Gastroesophageal sphincter (tissue), 4 donors: ENCODE data around the gene IGF2R. TPM values are rescaled to one million over a fixed set of nuclear protein-coding genes. Genes with fewer than 3 reads are reported as not detected.

Experiments
- ATAC-seq: fragments of 150-250 bp; one replicate; pipeline ENCODE4 v1.9.1; 2016; ENCODE audit warnings: mild to moderate bottlenecking, moderate library complexity
- H3K27ac ChIP-seq, 4 donors: fragments of 200-600 bp; sonication (generic) in 3 of 4; 1 replicate in 3 of 4; 2 replicates in 1 of 4; pipeline ENCODE4 v1.5.1; 2016 to 2019
- H3K27me3 ChIP-seq: fragments of 200-600 bp; sonication (generic); one replicate; pipeline ENCODE4 v1.5.1; 2019
- H3K36me3 ChIP-seq, 2 donors: fragments of 200-600 bp; sonication (generic); one replicate each; pipeline ENCODE4 v1.5.1; 2019; ENCODE audit warnings: control low read depth in 1 of 2
- H3K4me1 ChIP-seq, 3 donors: fragments of 200-600 bp; sonication (generic); 1 replicate in 2 of 3; 2 replicates in 1 of 3; pipeline ENCODE4 v1.5.1; 2016 to 2019; ENCODE audit warnings: control low read depth in 2 of 3
- H3K4me3 ChIP-seq, 2 donors: fragments of 200-600 bp; sonication (generic); one replicate each; pipeline ENCODE4 v1.5.1; 2019; ENCODE audit warnings: mild to moderate bottlenecking in 1 of 2, moderate library complexity in 1 of 2
- H3K9me3 ChIP-seq, 3 donors: fragments of 200-600 bp; sonication (generic); one replicate each; pipeline ENCODE4 v1.5.1; 2017 to 2019; ENCODE audit warnings: control low read depth in 2 of 3
- EP300 ChIP-seq: sonication (generic); formaldehyde crosslinking; IDR thresholded peaks from one replicate; pipeline ENCODE4 v1.6.1; 2017; ENCODE audit warnings: antibody characterized with exemption, mild to moderate bottlenecking
- POLR2A ChIP-seq, 2 donors: fragments of 450-650 bp; IDR thresholded peaks; one replicate each; pipeline ENCODE4 v1.6.1; 2017; ENCODE audit warnings: antibody characterized with exemption in 2 of 2, mild to moderate bottlenecking in 2 of 2, moderate library complexity in 1 of 2
- POLR2AphosphoS5 ChIP-seq: sonication (generic); formaldehyde crosslinking; IDR thresholded peaks from one replicate; pipeline ENCODE4 v1.6.1; 2017; ENCODE audit warnings: antibody characterized with exemption
- WGBS, 2 donors: methylation state at CpG; one replicate each; pipeline ENCODE4 v1.1.5; 2018; ENCODE audit warnings: low coverage in 1 of 2; 5-methylcytosine and 5-hydroxymethylcytosine counted together
- total RNA-seq, 4 donors: library from RNA; depleted of rRNA; stranded (reverse); fragments of >200 nt; gene quantifications; one replicate each; pipeline ENCODE4 v1.1.0, GENCODE V29; 2016
- TF ChIP-seq, protein P1 (sequence below), 4 experiments: fragments of 200-600 bp in 2 of 4; fragments of 450-650 bp in 2 of 4; sonication (generic) in 1 of 4; IDR thresholded peaks; one replicate each; pipeline ENCODE4 v1.5.1; 2017 to 2019; ENCODE audit warnings: antibody characterized with exemption in 4 of 4, mild to moderate bottlenecking in 2 of 4, moderate library complexity in 2 of 4

IGF2R gene
- total RNA-seq, 4 donors from 2014 or later = 47.9 to 81.3 (median 52.7) TPM

DNA sequence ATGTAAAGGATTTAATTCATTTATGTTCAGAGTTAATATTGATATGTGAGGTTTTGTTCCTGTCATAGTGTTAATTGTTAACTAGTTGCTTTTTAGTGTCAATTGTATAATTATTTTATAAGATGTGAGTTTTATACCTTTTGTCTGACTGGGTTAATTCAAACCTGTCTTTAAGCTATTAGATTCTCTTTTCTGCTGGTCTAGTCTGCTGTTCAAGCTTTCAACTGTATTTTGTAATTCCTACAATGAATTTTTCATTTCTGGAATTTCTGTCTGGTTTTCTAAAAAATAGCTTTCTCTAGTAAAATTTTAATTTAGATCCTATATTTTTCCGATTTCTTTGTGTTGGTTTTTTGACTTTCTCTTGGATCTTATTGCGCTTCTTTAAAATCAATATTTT lies 26.5 kb downstream of the IGF2R start:
- Histone ChIP-seq H3K9me3 (no peaks in the 10 kb centered on the region), H3K36me3 (peaks cover 0 to 35% of the 10 kb centered on the region in 2 donors), H3K27me3 (no peaks in the 10 kb centered on the region), H3K27ac (no peak overlapping the region), H3K4me3 (no peak overlapping the region), H3K4me1 (peaks cover 0 to 23% (median 4%) of the 10 kb centered on the region in 3 donors)
- no peak for TF ChIP-seq EP300
- TF ChIP-seq, protein P1, sequence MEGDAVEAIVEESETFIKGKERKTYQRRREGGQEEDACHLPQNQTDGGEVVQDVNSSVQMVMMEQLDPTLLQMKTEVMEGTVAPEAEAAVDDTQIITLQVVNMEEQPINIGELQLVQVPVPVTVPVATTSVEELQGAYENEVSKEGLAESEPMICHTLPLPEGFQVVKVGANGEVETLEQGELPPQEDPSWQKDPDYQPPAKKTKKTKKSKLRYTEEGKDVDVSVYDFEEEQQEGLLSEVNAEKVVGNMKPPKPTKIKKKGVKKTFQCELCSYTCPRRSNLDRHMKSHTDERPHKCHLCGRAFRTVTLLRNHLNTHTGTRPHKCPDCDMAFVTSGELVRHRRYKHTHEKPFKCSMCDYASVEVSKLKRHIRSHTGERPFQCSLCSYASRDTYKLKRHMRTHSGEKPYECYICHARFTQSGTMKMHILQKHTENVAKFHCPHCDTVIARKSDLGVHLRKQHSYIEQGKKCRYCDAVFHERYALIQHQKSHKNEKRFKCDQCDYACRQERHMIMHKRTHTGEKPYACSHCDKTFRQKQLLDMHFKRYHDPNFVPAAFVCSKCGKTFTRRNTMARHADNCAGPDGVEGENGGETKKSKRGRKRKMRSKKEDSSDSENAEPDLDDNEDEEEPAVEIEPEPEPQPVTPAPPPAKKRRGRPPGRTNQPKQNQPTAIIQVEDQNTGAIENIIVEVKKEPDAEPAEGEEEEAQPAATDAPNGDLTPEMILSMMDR (IDR thresholded peaks at IDR 0.05) = no peak
- TF ChIP-seq POLR2AphosphoS5 = no peak
- no peak for TF ChIP-seq POLR2A (IDR thresholded peaks at IDR 0.05)
- 96 to 100% methylated on average over 2 of the region's 2 CpGs for WGBS, 2 donors
- no peak for ATAC-seq

DNA sequence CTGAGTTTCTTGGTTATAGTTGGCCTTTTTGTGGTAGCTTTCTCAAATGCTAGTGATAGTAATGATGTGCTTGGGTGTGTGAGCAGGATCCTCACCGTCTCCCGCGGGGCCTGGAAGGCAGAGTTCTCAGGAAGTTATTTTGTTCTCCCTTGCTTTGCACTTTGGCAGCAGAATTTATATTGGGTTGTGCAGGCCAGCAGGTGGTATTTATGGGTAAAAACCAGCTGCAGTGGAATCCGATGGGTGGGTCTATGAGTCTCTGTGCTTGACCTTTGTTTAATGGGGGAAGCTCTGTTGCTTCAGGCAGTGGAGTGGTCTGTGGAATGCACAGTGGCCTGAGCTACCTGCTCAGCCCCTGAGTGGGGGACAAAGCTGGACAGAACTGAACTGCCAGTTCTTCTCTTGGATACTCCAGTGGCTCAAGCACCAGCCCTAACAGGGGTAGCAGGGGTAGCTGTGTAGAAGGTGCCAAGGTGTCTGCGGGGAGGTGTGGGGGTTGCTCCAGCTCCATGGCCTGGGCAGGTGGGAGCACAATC lies 27.3 kb downstream of the IGF2R start:
- Histone ChIP-seq H3K4me1 (peaks cover 0 to 16% (median 0%) of the 10 kb centered on the region in 3 donors), H3K4me3 (no peak overlapping the region), H3K27me3 (no peaks in the 10 kb centered on the region), H3K9me3 (no peaks in the 10 kb centered on the region), H3K36me3 (peaks cover 0 to 35% of the 10 kb centered on the region in 2 donors), H3K27ac (no peak overlapping the region)
- ATAC-seq = no peak
- no peak for TF ChIP-seq POLR2A (IDR thresholded peaks at IDR 0.05)
- WGBS, 2 donors = 76 to 96% methylated on average over 3 to 4 of the region's 5 CpGs

DNA sequence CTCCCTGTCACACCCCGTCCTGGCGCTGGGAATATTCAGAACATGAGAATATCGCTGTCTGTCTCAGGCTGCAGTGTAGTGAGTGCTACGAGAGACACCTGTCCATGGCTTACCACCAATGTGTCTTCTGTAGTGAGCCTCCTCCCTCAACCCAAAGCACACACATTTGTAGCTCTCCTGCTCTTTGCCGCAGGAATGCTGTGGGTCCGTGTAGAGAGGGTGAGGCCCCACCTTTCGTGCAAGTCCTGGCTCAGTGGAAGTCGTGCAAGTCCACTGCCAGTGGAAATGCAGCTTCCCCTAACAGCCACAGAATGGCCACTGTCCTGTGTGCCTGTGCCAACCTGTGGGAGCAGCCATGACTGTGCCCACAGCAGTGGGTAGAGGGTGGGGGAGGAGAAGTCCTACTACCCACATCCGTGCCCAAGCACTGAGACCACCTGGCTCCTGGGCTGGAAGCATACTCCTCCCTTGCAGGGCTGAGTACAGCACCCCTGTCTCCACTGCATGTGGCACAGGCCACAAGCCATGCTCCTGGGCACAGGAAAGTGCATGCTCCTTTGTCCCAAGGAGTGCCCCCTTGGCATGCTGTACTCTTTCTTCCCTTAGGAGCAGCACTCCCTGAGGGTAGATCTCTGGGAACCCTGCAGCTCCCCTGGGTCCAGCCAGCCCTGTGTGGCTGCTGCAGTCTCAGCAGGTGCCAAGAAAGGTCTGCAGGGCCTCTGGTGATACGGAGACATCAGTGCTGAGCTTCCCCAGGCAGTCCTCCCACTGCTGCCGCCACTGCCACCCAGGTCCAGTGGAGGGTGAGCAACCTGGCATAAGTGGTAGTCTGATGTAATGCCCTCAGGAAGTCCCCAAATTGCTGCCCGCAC lies 28.0 kb downstream of the IGF2R start:
- TF ChIP-seq, protein P1 (IDR thresholded peaks at IDR 0.05) = no peak
- no peak for TF ChIP-seq EP300
- TF ChIP-seq POLR2A (IDR thresholded peaks at IDR 0.05) = no peak
- no peak for TF ChIP-seq POLR2AphosphoS5
- H3K27ac ChIP-seq = no peak overlapping the region
- no peak for ATAC-seq
- H3K4me1 ChIP-seq = peaks cover 0 to 10% (median 0%) of the 10 kb centered on the region in 3 donors
- H3K4me3 ChIP-seq = no peak overlapping the region
- no peaks in the 10 kb centered on the region for H3K27me3 ChIP-seq
- H3K36me3 ChIP-seq = peaks cover 0 to 28% of the 10 kb centered on the region in 2 donors
- 96 to 100% methylated on average over 1 to 4 of the region's 12 CpGs for WGBS, 2 donors
- H3K9me3 ChIP-seq = no peaks in the 10 kb centered on the region

DNA sequence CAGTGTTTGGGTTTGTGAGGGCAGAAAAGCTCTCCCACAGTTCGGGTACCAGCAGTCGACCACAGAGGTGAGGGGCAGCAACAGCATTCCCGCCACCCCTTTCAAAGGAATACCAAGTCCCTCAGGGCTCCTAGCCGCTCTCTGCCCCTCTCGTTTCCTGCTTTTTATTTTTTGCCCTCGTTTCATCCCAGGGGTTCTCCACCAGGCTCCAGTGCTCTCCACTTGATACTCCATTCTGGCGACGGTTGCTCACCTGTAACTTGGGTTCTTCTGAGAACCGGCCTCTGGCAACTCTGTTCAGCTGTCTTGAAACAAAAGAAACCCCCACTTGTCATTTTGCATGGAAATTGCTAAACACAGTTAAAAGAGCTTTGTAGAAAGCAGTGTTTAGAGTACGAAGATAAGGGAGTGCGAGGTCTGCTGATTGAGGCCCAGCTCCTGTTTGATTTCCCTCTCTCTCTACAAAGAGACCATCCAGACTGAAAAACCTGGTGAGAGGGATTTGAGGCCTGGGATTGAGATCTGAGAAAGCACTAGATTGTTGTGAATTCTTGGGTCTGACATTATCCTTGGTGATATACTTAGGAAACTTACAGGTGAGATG lies 28.7 kb downstream of the IGF2R start:
- H3K4me3 ChIP-seq = no peak overlapping the region
- H3K27ac ChIP-seq = no peak overlapping the region
- WGBS, 2 donors = 92 to 93% methylated on average over 8 of the region's 11 CpGs
- H3K27me3 ChIP-seq = no peaks in the 10 kb centered on the region
- H3K4me1 ChIP-seq = peaks cover 0 to 10% (median 0%) of the 10 kb centered on the region in 3 donors
- H3K36me3 ChIP-seq = peaks cover 0 to 21% of the 10 kb centered on the region in 2 donors
- H3K9me3 ChIP-seq = no peaks in the 10 kb centered on the region
- no peak for TF ChIP-seq EP300
- TF ChIP-seq, protein P1 (IDR thresholded peaks at IDR 0.05) = no peak
- no peak for TF ChIP-seq POLR2AphosphoS5
- TF ChIP-seq POLR2A (IDR thresholded peaks at IDR 0.05) = no peak
- ATAC-seq = no peak

DNA sequence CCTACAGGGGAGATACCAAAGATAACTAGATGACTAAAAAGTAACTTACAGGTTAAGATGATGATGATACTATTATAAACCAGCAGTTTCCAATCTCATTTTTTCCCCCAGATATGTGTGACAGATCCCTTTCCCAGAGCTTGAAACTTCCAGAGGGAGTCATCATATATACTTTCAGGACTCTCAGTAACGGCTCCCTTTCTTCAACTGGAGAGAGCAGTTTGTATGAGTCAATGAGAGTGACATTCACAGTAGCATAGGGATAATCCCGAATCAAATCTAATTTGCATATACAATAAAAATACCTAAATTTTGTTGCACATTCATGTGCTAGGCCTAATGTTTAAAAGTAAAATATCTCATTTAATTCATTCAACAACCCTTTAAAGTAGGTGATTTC lies 29.7 kb downstream of the IGF2R start:
- Histone ChIP-seq H3K4me1 (peaks cover 0 to 10% (median 0%) of the 10 kb centered on the region in 3 donors), H3K9me3 (no peaks in the 10 kb centered on the region)
- WGBS, 2 donors = 86 to 90% methylated on average over 2 of the region's 2 CpGs

More for the DNA sequence above, 29.7 kb downstream of the IGF2R start:
- no peaks in the 10 kb centered on the region for H3K27me3 ChIP-seq
- H3K27ac ChIP-seq = no peak overlapping the region
- no peak overlapping the region for H3K4me3 ChIP-seq
- H3K36me3 ChIP-seq = peaks cover 0 to 18% of the 10 kb centered on the region in 2 donors
- ATAC-seq = no peak
- TF ChIP-seq, protein P1 (IDR thresholded peaks at IDR 0.05) = no peak
- no peak for TF ChIP-seq POLR2AphosphoS5
- TF ChIP-seq EP300 = no peak
- no peak for TF ChIP-seq POLR2A (IDR thresholded peaks at IDR 0.05)
